ENCODE data around the gene RNF167. TPM values are rescaled to one million over a fixed set of nuclear protein-coding genes. Genes with fewer than 3 reads are reported as not detected.
A peak's percentile ranks its signal among the peaks of the same experiment; 100 is the strongest.

RNF167 gene
- total RNA-seq, 5 donors from 2014 or later (not counting 1 experiment from before 2014, with no cell fraction given), result 109 to 158 (median 135) TPM

DNA sequence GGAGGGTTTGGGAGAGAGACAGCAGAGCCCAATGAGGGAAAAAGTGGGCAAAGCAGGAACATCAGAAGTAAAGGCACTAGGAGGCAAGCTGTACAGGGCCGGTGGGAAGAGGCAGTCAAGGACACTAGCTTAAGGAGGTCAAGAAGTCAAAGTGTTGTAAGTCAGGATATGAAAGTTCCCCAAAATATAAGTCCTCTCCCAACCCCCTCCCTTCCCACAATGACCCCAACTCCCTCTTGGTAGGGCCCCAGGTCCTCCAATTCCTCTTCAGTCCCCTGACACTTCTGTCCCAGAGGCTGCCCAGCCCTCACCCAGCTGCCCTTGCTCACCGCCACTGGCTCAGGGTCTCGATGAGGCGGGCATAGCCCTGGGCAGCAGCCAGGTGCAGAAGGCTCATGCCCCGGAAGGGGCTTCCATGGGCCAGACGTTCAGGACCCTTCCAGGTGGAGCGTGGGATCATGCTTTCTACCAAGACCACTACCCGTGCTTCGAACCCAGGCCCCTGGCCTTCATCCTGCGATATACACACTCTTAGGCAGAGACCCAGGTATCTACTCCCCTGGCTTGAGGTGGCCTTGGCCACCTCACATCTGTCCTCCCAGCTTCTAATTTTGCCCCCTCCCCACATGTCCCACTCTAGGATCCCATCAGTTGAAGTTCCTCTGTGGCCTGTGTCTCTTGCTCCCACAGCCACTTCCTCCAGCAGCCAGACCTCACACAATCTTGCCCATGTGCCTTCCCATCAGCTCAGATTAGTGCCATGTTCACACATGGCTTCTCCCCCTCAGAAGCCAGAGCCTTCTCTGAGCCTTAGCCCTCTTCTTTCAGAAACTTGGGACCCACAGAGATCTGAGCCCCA lies 33.4 kb downstream of the RNF167 start:
- CTCF ChIA-PET, result interaction anchor here in 1 of 2 donors (0.6 kb wide), 1 partner anchor 70 kb away, joined by 9 read pairs; no protein-coding TSS in a partner anchor
- no peak overlapping the region for H3K27ac ChIP-seq (ENCODE audit: low read length)
- H3K27me3 ChIP-seq (replicated peaks in 1 of 2; ENCODE audit: control insufficient read depth in 2 of 2, extremely low read depth in 1 of 2, insufficient read depth in 2 of 2, low read length in 1 of 2), result no peaks in the 10 kb centered on the region
- H3K36me3 ChIP-seq (ENCODE audit: control insufficient read depth in 2 of 2, extremely low read depth in 1 of 2, insufficient read depth in 1 of 2, low read length in 1 of 2), result peaks cover 8 to 59% of the 10 kb centered on the region in 2 donors
- no peak overlapping the region for H3K4me3 Mint-ChIP-seq
- no peaks in the 10 kb centered on the region for H3K9me3 Mint-ChIP-seq
- peaks cover 1 to 18% of the 10 kb centered on the region in 2 experiments for H3K4me1 ChIP-seq (ENCODE audit: control insufficient read depth in 1 of 2, extremely low read depth in 1 of 2, insufficient read depth in 2 of 2, low read length in 2 of 2)
- H3K4me3 ChIP-seq (ENCODE audit: control insufficient read depth in 1 of 2, extremely low read depth in 1 of 2, low read length in 1 of 2), result no peak overlapping the region
- peaks cover 38% of the 10 kb centered on the region for H3K36me3 Mint-ChIP-seq
- WGBS (ENCODE audit: insufficient coverage), result 95% methylated on average over 8 of the region's 10 CpGs
- no peaks in the 10 kb centered on the region for H3K27me3 Mint-ChIP-seq
- H3K9me3 ChIP-seq, result no peaks in the 10 kb centered on the region
- ATAC-seq (replicated peaks in 1 of 4) (no peak), DNase-seq (no peak)
- peaks cover 7 to 22% (median 14%) of the 10 kb centered on the region in 3 donors for H3K4me1 Mint-ChIP-seq
- POLR2A ChIA-PET, result interaction anchor here in 1 of 2 donors (0.6 kb wide), 1 partner anchor 76 kb away, joined by 3 read pairs; no protein-coding TSS in a partner anchor
- H3K27ac Mint-ChIP-seq, result peak overlapping the region in 1 of 2 donors; percentile 35

- Histone ChIP-seq H3K36me3 (ENCODE audit: control insufficient read depth in 2 of 2, extremely low read depth in 1 of 2, insufficient read depth in 1 of 2, low read length in 1 of 2) (peaks cover 14 to 65% of the 10 kb centered on the region in 2 donors), H3K4me3 (ENCODE audit: control insufficient read depth in 1 of 2, extremely low read depth in 1 of 2, low read length in 1 of 2) (no peak overlapping the region), H3K9me3 (no peaks in the 10 kb centered on the region), H3K27me3 (replicated peaks in 1 of 2; ENCODE audit: control insufficient read depth in 2 of 2, extremely low read depth in 1 of 2, insufficient read depth in 2 of 2, low read length in 1 of 2) (no peaks in the 10 kb centered on the region), H3K4me1 (ENCODE audit: control insufficient read depth in 1 of 2, extremely low read depth in 1 of 2, insufficient read depth in 2 of 2, low read length in 2 of 2) (peaks cover 0 to 11% of the 10 kb centered on the region in 2 experiments), H3K27ac (ENCODE audit: low read length) (no peak overlapping the region)
- H3K27me3 Mint-ChIP-seq, result no peaks in the 10 kb centered on the region
- no peaks in the 10 kb centered on the region for H3K9me3 Mint-ChIP-seq
- H3K36me3 Mint-ChIP-seq, result peaks cover 38% of the 10 kb centered on the region
- ATAC-seq (replicated peaks in 1 of 4) (no peak), DNase-seq (no peak)
- POLR2A ChIA-PET, result no interaction called here
- peak overlapping the region in 1 of 2 donors; percentile 61 for H3K27ac Mint-ChIP-seq
- CTCF ChIA-PET, result interaction anchor here in 1 of 2 donors (0.6 to 0.7 kb wide), 2 partner anchors 16 to 124 kb away, joined by 3 to 4 read pairs; no protein-coding TSS in a partner anchor
- WGBS (ENCODE audit: insufficient coverage), result 100% methylated on average over 2 of the region's 9 CpGs
- H3K4me1 Mint-ChIP-seq, result peaks cover 7 to 17% (median 15%) of the 10 kb centered on the region in 3 donors
- no peak overlapping the region for H3K4me3 Mint-ChIP-seq
Observed at GRCh38 chr17:4974115-4974670, 34.1 kb downstream of the RNF167 start.

GRCh38 chr17:4978726-4979125 lies 38.7 kb downstream of the RNF167 start:
- Histone ChIP-seq H3K4me3 (ENCODE audit: control insufficient read depth in 1 of 2, extremely low read depth in 1 of 2, low read length in 1 of 2) (no peak overlapping the region), H3K4me1 (ENCODE audit: control insufficient read depth in 1 of 2, extremely low read depth in 1 of 2, insufficient read depth in 2 of 2, low read length in 2 of 2) (peaks cover 8 to 12% of the 10 kb centered on the region in 2 experiments), H3K27me3 (replicated peaks in 1 of 2; ENCODE audit: control insufficient read depth in 2 of 2, extremely low read depth in 1 of 2, insufficient read depth in 2 of 2, low read length in 1 of 2) (no peaks in the 10 kb centered on the region), H3K27ac (ENCODE audit: low read length) (no peak overlapping the region), H3K36me3 (ENCODE audit: control insufficient read depth in 2 of 2, extremely low read depth in 1 of 2, insufficient read depth in 1 of 2, low read length in 1 of 2) (peaks cover 10 to 67% of the 10 kb centered on the region in 2 donors), H3K9me3 (no peaks in the 10 kb centered on the region)
- ATAC-seq (replicated peaks in 1 of 4) (no peak), DNase-seq (no peak)
- Mint-ChIP-seq H3K9me3 (no peaks in the 10 kb centered on the region), H3K27ac (no peak overlapping the region), H3K36me3 (peaks cover 43% of the 10 kb centered on the region), H3K4me1 (peaks cover 10 to 29% (median 23%) of the 10 kb centered on the region in 3 donors), H3K4me3 (no peak overlapping the region), H3K27me3 (no peaks in the 10 kb centered on the region)
- POLR2A ChIA-PET, result interaction anchor here (0.5 to 0.6 kb wide), 2 partner anchors 83 kb away, joined by 5 read pairs; no protein-coding TSS in a partner anchor
- CTCF ChIA-PET, result interaction anchor here in 1 of 2 donors (0.6 kb wide), 1 partner anchor 839 kb away, joined by 3 read pairs; no protein-coding TSS in a partner anchor

DNA sequence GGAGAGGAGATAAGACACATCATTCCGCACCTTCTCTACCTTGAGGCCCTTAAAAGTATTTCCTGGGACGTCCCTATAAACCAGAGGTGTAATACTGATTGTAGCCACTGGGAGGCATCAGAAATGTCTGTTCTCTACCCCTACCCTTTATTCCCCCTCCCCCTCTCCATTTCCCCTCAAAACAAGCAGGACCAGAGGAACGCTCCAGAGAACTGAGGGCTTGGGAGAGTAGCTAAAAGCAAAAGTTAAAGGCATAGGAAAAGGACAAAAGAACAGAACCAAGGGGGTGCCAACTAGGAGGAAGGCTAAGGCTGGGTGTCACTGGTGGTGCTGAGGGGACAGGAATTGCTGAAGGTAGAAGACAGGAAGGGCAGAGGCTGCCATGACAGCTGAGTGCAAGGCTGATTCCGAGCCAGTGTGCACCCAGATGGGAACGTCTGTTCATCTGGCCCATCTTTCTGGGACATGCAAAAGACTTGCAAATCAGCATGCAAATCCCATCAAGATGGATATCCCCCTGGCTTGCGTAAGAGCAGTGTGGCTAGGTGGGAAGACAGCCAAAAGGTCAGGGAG lies 40.7 kb downstream of the RNF167 start:
- H3K9me3 ChIP-seq, result no peaks in the 10 kb centered on the region
- ChIA-PET POLR2A (no interaction called here), CTCF (interaction anchor here (0.5 to 1.7 kb wide), 6 partner anchors 10 to 304 kb away, joined by 3 to 7 read pairs (median 3); partner anchors contain the start of gene SPAG7 (in 1 of the 2))
- Mint-ChIP-seq H3K4me3 (peak overlapping the region in 1 of 3 donors; percentile 10), H3K27ac (peak overlapping the region; percentile 80), H3K9me3 (no peaks in the 10 kb centered on the region), H3K4me1 (peaks cover 17 to 31% (median 20%) of the 10 kb centered on the region in 3 donors), H3K27me3 (no peaks in the 10 kb centered on the region), H3K36me3 (peaks cover 30% of the 10 kb centered on the region)
- DNase-seq (peak in 17 of 35 experiments; percentile 14 to 83 (median 41)), ATAC-seq (replicated peaks in 1 of 4) (peak; percentile 83 to 88 (median 85))
- no peak overlapping the region for H3K27ac ChIP-seq (ENCODE audit: low read length)
- H3K27me3 ChIP-seq (replicated peaks in 1 of 2; ENCODE audit: control insufficient read depth in 2 of 2, extremely low read depth in 1 of 2, insufficient read depth in 2 of 2, low read length in 1 of 2), result no peaks in the 10 kb centered on the region
- peaks cover 8 to 12% of the 10 kb centered on the region in 2 experiments for H3K4me1 ChIP-seq (ENCODE audit: control insufficient read depth in 1 of 2, extremely low read depth in 1 of 2, insufficient read depth in 2 of 2, low read length in 2 of 2)
- H3K36me3 ChIP-seq (ENCODE audit: control insufficient read depth in 2 of 2, extremely low read depth in 1 of 2, insufficient read depth in 1 of 2, low read length in 1 of 2), result peaks cover 10 to 60% of the 10 kb centered on the region in 2 donors
- no CpG with 5 or more reads among the region's 6 CpGs for WGBS (ENCODE audit: insufficient coverage)
- H3K4me3 ChIP-seq (ENCODE audit: control insufficient read depth in 1 of 2, extremely low read depth in 1 of 2, low read length in 1 of 2), result no peak overlapping the region

- 90% methylated on average over 5 of the region's 5 CpGs for WGBS (ENCODE audit: insufficient coverage)
- Mint-ChIP-seq H3K4me3 (no peak overlapping the region), H3K27me3 (no peaks in the 10 kb centered on the region), H3K9me3 (no peaks in the 10 kb centered on the region), H3K36me3 (peaks cover 27% of the 10 kb centered on the region), H3K27ac (peak overlapping the region in 1 of 2 donors; percentile 46), H3K4me1 (peaks cover 28 to 41% (median 30%) of the 10 kb centered on the region in 3 donors)
- no peaks in the 10 kb centered on the region for H3K9me3 ChIP-seq
- H3K36me3 ChIP-seq (ENCODE audit: control insufficient read depth in 2 of 2, extremely low read depth in 1 of 2, insufficient read depth in 1 of 2, low read length in 1 of 2), result peaks cover 10 to 47% of the 10 kb centered on the region in 2 donors
- no peak overlapping the region for H3K4me3 ChIP-seq (ENCODE audit: control insufficient read depth in 1 of 2, extremely low read depth in 1 of 2, low read length in 1 of 2)
- no peak for ATAC-seq (replicated peaks in 1 of 4)
- ChIA-PET POLR2A (no interaction called here), CTCF (no interaction called here)
- peaks cover 8 to 23% of the 10 kb centered on the region in 2 experiments for H3K4me1 ChIP-seq (ENCODE audit: control insufficient read depth in 1 of 2, extremely low read depth in 1 of 2, insufficient read depth in 2 of 2, low read length in 2 of 2)
- H3K27me3 ChIP-seq (replicated peaks in 1 of 2; ENCODE audit: control insufficient read depth in 2 of 2, extremely low read depth in 1 of 2, insufficient read depth in 2 of 2, low read length in 1 of 2), result no peaks in the 10 kb centered on the region
- no peak for DNase-seq
- no peak overlapping the region for H3K27ac ChIP-seq (ENCODE audit: low read length)
Observed at GRCh38 chr17:4982305-4982704, 42.2 kb downstream of the RNF167 start.

GRCh38 chr17:4986403-4986802 lies 46.3 kb downstream of the RNF167 start:
- WGBS (ENCODE audit: insufficient coverage), result 63% methylated on average over 2 of the region's 5 CpGs
- Mint-ChIP-seq H3K36me3 (peaks cover 13% of the 10 kb centered on the region), H3K27me3 (no peaks in the 10 kb centered on the region), H3K4me3 (peak overlapping the region; percentile 88 to 92 (median 91)), H3K27ac (peak overlapping the region; percentile 88 to 96), H3K4me1 (peaks cover 37 to 47% (median 40%) of the 10 kb centered on the region in 3 donors), H3K9me3 (no peaks in the 10 kb centered on the region)
- CTCF ChIA-PET, result interaction anchor here (0.5 to 1.6 kb wide), 5 partner anchors 11 to 75 kb away, joined by 3 to 7 read pairs (median 4); partner anchors contain the start of genes INCA1 (in 1 of the 2), KIF1C (in 1 of the 2), RNF167 (in 1 of the 2) and SLC25A11 (in 1 of the 2)
- Histone ChIP-seq H3K27me3 (replicated peaks in 1 of 2; ENCODE audit: control insufficient read depth in 2 of 2, extremely low read depth in 1 of 2, insufficient read depth in 2 of 2, low read length in 1 of 2) (no peaks in the 10 kb centered on the region), H3K4me1 (ENCODE audit: control insufficient read depth in 1 of 2, extremely low read depth in 1 of 2, insufficient read depth in 2 of 2, low read length in 2 of 2) (peaks cover 9 to 34% of the 10 kb centered on the region in 2 experiments), H3K9me3 (no peaks in the 10 kb centered on the region), H3K4me3 (ENCODE audit: control insufficient read depth in 1 of 2, extremely low read depth in 1 of 2, low read length in 1 of 2) (peak overlapping the region; percentile 70 to 89), H3K27ac (ENCODE audit: low read length) (peak overlapping the region; percentile 90), H3K36me3 (ENCODE audit: control insufficient read depth in 2 of 2, extremely low read depth in 1 of 2, insufficient read depth in 1 of 2, low read length in 1 of 2) (peaks cover 0 to 18% of the 10 kb centered on the region in 2 donors)
- POLR2A ChIA-PET, result interaction anchor here in 1 of 2 donors (2.0 kb wide), 1 partner anchor 19 kb away, joined by 7 read pairs; the partner anchor contains the start of gene SPAG7
- DNase-seq (no peak), ATAC-seq (replicated peaks in 1 of 4) (no peak)
